ENCODE data around the gene ZFAND5. TPM values are rescaled to one million over a fixed set of nuclear protein-coding genes. Genes with fewer than 3 reads are reported as not detected.

The ZFAND5 gene
- total RNA-seq, 3 donors from 2014 or later: 268 to 516 (median 423) TPM

Other genes with a start within 250 kb of the ZFAND5 start
- gene GDA, start 215.8 kb downstream of the ZFAND5 start, total RNA-seq: 1 to 10 TPM in 2 of 3 donors, not detected in 1; 1.3 to 3.0 TPM
- under 1 TPM in 2 of 3 donors, not detected in 1; under 0.01 to 0.16 TPM for gene TMC1, start 156.4 kb upstream of the ZFAND5 start, total RNA-seq